ENCODE data around the gene NTSR2.

The NTSR2 gene

GRCh38 chr2:11655495-11655894 is 14.5 kb downstream of the NTSR2 start:
- DNase-seq = no peak

DNA sequence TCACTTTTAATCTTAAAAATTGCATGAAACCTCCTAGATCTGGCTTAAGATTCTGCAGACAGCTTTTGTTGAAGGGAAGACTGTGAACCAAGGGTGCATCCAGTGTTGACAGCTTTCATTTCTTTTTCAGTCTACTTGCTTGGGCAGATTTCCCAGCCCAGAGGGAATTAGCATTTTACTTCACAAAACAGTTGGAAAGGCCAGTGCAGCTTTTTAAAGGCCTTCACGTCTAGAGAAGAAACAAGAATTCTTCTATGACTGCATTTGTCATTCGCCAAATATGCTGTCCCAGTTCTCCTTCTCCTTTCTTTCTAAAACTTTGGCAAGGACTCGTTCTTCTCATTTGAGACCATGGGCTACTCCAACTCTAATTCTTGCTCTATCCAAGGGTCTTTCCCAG is 17.4 kb downstream of the NTSR2 start:
- DNase-seq = no peak

DNA sequence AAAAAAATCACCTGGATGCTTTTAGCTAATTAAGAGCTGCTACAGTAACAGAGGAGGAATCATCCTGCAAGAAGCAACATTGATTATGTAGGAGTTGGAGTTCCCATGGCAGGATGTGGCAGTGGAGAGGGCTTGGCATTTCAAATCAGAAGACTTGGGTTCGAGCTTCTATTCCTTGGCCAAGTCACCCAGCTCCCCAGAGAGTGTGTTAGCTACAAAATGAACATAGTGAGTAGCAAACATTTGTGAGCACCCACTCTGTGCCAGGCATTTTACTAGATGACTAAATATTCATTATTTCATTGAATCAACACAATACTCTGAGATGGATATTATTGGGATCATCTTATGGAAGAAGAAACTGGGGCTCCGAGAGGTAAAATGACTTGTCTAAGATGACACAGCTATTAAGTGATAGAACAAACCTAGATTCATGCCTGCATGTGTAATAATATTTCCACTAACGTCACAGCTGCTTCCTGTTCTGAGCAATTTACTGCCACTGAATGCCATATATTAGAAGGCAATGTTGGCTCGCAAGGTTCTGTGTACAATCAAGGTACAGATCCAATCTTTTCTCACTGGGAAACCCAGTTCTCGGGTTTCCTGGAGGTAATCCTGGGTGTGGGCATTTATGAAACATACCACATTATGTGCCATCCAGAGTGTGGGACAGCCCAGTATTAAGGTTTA is 18.0 kb downstream of the NTSR2 start:
- no peak for DNase-seq

DNA sequence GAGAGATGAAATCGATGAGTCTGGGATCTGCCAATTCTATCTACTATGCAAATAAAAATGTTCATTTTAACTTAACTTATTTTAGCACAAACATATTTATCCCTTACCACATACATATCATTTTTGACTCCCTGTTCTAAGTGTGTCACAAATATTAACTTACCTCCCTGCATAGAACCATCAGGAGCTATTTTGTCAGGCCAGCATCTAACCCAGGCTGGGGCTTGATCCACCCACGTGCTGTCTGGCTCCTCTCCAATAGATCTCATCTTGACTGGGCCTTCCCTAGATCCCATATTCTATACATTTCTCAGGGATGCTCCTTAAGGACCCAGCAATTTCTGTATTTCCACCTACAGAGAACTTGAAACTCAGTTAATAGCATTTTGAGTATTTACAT is 20.9 kb downstream of the NTSR2 start:
- DNase-seq = no peak

GRCh38 chr2:11647834-11648600 is 22.0 kb downstream of the NTSR2 start:
- DNase-seq = no peak

GRCh38 chr2:11646530-11646929 is 23.5 kb downstream of the NTSR2 start:
- no peak for DNase-seq

GRCh38 chr2:11644293-11644692 is 25.7 kb downstream of the NTSR2 start:
- no peak for DNase-seq

- DNase-seq = no peak
Observed at GRCh38 chr2:11642972-11643371, 27.0 kb downstream of the NTSR2 start.

GRCh38 chr2:11640132-11640531 is 29.9 kb downstream of the NTSR2 start:
- no peak for DNase-seq

GRCh38 chr2:11639503-11639902 is 30.5 kb downstream of the NTSR2 start:
- no peak for DNase-seq

DNA sequence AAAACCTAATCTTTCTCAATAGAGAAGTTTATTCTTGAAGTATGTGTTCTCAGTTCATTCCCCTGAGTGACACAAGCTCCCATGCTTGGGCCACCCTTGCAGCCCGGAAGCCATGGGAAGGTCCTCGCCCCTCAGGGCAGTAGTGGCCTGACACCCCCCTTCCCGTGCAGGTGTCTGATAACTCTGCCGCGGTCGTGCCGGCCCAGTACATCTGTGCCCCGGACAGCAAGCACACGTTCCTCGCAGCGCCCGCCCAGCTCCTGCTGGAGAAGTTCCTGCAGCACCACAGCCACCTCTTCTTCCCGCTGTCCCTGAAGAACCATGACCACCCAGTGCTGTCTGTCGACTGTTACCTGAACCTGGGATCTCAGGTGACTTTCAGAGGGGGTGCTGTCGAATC is 32.4 kb downstream of the NTSR2 start:
- no peak for DNase-seq

DNA sequence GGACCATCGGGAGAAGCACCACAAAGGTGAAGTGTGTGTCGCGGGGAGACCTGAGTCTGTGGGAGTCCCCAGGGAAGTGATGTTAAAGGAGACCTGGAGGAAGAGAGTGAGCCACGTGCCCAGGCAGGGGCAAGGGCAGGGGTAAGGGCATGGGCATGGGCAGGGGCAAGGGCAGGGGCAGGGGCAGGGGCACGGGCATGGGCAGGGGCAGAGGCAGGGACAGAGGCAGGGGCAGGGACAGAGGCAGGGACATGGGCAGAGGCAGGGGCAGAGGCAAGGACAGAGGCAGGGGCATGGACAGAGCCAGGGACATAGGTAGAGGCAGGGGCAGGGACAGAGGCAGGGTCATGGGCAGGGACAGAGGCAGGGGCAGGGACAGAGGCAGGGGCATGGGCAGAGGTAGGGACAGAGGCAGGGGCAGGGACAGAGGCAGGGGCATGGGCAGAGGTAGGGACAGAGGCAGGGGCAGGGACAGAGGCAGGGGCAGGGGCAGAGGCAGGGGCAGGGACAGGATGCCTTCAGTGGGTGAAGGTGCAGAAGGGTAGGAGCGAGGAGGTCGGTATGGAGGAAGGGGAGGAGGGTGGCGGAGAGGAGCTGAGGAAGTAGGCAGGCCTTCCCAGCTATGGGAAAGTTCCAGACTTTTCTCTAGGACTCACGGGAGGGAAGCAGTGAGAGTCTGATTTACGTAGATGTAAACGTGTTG is 33.3 kb downstream of the NTSR2 start:
- DNase-seq = no peak

- DNase-seq = no peak
Observed at GRCh38 chr2:11635141-11635540, 34.9 kb downstream of the NTSR2 start.

DNA sequence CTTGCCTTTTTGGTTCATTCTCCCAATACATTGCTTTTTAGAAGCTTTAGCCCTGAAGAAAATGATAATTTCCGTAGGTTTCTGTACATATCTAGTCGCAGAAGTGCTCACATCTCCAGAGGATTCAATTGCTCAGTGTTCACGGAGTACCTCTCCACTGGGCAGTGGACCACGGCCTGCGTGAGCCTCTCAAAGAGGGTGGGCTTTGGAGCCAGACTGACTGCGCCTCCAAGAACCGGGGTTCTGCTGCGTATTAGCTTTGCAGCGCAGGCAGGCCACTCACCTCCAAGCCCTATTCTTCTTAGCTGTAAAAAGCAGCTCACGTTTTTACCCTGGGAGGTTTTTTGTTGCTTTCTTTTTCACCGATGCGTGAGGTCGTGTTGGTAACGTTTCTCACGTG is 35.4 kb downstream of the NTSR2 start:
- DNase-seq = no peak

- DNase-seq = no peak
Observed at GRCh38 chr2:11633923-11634478, 36.0 kb downstream of the NTSR2 start.

GRCh38 chr2:11631462-11631861 is 38.5 kb downstream of the NTSR2 start:
- DNase-seq = no peak

DNA sequence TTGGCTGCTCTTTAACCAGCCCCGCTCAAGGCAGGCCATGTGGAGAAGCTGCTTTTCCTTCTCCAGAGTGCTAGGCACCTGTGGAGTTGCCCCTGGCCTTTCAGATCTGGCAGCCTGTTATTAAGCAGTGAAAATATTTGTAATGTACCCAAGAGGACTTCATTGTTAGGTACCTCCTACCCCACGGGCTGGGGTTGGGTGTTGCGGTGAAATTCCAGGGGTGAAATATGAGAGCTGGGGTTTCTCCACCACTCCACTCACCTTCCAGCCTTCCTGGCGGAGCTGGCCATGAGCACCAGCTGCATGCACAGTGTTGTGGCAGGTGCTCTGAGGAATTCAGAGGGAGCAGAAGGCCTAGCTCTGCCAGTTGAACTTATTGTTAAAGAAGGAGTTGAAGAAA is 39.1 kb downstream of the NTSR2 start:
- no peak for DNase-seq

- no peak for DNase-seq
Observed at GRCh38 chr2:11629851-11630250, 40.1 kb downstream of the NTSR2 start.

DNA sequence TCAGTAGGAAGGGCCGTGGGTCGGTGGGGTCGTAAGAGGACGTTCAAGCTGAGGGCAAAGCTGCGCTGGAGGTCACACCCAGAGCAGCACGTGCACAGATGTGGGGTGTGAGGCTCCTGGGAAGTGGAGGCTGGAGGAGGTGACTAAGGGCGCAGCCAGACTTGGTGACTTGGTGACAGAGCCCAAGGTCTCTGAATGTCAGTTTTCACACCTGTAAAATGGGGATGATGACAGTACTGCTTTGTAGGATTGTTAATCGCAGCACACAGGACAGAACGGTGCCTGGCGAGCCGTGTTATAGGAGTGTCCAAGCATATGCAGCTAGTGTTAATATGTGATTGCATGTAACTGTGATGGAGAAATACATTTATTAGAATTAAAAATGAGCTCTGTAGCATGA is 40.8 kb downstream of the NTSR2 start:
- DNase-seq = no peak

DNA sequence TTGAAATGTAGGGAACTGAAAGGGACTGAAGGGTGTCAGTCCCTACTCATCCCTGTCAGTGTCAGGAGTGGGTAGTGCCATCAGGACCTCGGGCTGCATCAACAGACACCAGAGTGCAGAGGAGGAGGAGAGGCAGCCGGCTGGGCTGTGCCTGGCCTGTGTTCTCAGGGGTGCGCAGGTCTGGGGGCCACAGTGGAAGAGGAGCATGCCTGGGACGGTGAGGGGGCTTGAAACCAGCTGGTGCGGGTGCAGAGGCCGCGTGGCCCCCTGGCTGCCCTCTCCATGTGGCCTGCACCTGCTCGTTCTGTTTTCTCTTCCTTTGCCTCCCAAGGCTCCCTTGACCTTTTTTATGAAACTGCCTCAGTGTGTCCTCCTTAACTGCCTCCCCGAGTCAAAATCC is 41.3 kb downstream of the NTSR2 start:
- DNase-seq = no peak

GRCh38 chr2:11625671-11626070 is 44.3 kb downstream of the NTSR2 start:
- no peak for DNase-seq

GRCh38 chr2:11624893-11625292 is 45.1 kb downstream of the NTSR2 start:
- no peak for DNase-seq

GRCh38 chr2:11622611-11623010 is 47.4 kb downstream of the NTSR2 start:
- DNase-seq = no peak

DNA sequence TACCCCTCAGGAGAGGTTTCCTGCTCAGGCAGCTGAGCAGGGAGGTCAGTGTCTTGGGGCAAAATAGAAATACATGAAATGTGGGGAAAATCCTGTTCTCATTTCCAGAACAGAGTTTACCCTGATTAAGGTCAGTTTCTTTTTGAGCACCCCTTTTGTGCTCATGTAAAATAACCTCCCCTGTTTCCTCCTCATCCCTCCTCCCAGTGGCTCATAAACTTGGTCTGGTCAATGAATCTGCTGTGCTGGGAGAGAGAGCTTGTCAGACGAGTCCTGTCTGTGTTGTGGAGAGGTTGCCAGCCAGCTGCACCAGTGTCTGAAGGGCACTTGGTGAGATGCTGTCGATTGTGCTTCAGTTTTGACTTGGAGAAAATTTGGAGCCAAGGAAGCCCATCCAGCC is 48.6 kb downstream of the NTSR2 start:
- DNase-seq = no peak
